ENCODE measurements around the gene NRBF2.

NRBF2 gene

DNA sequence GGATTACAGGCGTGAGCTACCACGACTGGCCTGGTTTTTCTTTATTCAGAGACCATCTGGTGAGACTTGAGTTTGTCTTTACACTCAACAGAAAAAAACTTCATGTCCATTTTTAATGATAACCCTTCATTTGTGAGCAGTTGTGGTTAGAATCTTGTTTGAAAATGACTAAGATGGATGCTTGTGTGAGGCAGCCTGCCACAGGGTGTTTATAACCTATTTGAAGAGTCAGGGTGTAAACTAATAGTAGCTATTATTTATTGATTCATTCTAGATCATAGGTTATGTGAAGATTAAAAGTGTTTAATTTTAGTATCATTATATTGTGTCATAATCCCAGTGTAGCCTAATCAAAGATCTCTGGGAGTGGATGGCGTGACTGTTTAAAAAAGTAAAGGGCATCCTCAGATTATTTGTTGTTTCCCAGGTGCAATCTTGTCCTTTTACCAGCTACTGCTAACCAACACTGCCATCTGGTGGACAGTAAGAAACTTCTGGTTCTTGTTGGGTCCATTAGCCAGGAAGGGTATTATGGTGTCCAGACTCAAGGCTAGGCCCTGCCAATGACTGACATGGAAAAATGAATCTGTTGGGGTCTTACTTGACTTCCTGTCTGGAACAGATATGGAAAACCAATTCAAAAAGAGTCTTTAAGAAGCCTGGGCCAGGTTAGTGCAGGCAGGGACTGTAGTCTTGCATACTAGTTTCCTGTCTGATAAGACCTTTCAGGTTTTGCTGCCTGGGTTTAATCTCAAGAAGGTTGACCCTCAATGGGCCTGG, 24.9 kb downstream of the NRBF2 start:
- in situ Hi-C loops (cut with MboI; ENCODE audit: low sequenced_read_pairs): no loop called here

DNA sequence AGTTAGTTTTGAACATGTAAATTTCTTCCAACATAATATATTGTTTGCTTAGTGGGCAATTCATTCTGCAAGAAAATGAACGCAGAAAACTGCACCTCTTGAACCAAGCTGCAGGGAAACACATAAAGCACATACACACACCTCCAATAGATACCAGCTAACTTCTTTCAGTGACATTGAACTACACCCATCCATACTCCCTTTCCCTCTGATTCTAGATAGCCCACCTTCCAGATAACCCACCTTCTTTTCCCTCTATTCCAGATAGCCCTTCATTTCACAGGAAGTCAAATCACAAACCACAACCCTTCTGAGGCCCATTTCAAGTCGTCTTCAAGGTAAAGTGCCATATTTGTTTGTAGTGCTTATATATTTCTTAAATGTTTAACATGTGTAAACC, 28.5 kb downstream of the NRBF2 start:
- in situ Hi-C loops (cut with MboI; ENCODE audit: low sequenced_read_pairs): loop anchor here (10.0 kb wide), 1 partner anchor 563 kb away; no protein-coding TSS in a partner anchor

DNA sequence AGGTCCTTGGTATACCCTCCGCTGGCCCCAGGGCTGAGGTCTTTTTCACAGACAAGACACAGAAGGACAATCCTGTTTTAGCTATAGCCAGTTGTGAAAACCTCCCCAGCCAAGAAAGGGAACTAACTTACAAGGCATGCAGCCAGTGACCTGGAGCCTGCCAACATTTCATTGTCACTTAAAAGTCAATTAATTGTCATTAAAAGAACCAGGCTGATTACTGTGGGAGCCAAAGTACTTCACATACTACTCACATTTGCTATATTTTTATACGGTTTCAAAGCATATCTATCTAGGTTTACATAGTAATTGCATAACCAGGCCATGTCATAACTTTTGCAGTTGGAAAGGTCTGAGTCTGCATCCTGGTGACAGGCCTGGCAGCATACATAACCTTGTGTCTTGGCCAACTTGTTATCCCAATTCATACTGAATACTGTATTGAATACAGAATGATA, 31.1 kb downstream of the NRBF2 start:
- in situ Hi-C loops (cut with MboI; ENCODE audit: low sequenced_read_pairs): loop anchor here (10.0 kb wide), 1 partner anchor 561 kb away; no protein-coding TSS in a partner anchor

DNA sequence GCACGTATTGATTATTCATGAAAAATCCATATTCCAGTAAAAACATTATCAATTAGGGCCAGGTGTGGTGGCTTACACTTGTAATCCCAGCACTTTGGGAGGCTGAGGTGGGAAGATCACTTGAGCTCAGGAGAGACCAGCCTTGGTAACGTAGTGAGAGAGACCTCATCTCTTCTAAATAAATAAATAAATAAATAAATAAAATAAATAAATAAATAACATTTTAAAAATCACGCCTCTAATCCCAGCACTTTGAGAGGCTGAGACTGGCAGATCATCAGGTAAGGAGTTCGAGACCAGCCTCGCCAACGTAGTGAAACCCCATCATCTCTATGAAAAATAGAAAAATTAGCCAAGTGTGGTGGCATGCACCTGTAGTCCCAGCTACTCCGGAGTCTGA, 32.1 kb downstream of the NRBF2 start:
- in situ Hi-C loops (cut with MboI; ENCODE audit: low sequenced_read_pairs): loop anchor here (10.0 kb wide), 1 partner anchor 560 kb away; no protein-coding TSS in a partner anchor

DNA sequence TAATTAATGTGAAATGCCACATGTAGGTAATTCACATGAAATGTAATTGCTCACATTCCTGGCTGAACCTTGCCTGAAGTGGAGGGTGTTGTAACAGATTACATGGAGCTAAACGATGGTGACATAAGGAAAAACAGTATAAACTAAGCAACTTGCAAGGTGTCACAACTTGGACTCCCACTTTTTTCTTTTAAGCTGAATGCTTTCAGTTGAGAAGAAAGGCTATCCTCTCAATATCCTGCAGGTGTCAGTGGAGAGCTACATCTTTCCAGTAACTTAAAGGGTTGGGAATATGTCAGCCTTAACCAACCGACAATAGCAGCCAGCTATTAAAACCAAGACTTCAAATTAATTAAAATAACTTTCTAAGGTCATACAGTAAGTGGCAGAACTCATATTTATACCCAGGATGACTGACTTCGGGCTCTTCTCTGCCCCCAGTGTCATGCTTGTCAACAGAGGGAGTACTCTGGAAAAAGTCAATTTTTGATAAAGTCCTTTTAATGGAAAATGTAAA, 33.7 kb downstream of the NRBF2 start:
- in situ Hi-C loops (cut with MboI; ENCODE audit: low sequenced_read_pairs): loop anchor here (10.0 kb wide), 1 partner anchor 558 kb away; no protein-coding TSS in a partner anchor

DNA sequence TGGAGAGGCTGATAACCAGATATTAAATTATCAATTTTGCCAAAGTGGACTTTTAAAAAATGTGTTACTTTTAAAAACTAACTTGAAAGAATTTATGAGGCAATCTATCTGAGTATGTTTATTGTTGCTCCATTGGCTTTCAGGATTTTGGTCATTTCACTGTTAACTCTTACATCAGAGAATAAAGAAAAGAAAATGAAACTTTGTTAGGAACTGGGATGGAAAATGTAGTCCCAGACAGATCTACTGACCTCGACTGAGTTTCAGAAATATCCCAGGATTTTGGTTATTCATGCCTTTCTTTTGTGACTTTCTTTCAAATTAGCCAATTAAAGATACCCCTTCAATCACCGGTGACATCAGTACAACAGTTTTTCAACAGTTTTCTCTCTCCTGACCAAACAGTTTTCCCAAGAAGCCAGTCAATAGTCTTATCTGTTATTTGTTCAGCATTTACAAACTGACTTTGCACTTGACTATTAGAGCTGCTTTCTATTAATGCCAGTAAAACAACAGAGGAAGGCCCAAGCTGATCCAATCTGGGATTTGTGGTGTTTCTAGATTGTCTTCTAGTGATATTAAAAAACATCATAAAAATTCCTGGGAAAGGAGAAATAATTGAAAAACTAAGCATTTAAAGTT, 35.8 kb downstream of the NRBF2 start:
- in situ Hi-C loops (cut with MboI; ENCODE audit: low sequenced_read_pairs): loop anchor here (10.0 kb wide), 1 partner anchor 556 kb away; no protein-coding TSS in a partner anchor

DNA sequence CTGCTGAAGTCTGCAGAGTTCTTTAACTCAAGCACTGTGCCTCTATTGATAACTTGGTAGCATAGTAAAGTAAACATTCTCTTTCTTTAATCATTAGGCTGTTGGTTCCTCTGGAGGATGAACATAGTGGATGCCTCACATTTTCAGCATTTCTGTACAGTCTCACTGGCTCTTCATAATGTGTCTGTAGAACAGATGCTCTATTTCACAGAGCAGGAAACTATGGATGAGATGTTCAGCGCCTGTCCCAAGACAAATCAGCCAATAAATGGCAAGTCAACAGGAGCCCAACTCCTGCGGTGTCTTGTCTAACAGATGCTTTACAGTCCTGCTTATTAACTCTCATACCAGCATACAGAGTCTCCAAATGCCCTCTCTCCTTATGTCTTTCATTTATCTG, 36.5 kb downstream of the NRBF2 start:
- in situ Hi-C loops (cut with MboI; ENCODE audit: low sequenced_read_pairs): loop anchor here (10.0 kb wide), 1 partner anchor 555 kb away; no protein-coding TSS in a partner anchor

DNA sequence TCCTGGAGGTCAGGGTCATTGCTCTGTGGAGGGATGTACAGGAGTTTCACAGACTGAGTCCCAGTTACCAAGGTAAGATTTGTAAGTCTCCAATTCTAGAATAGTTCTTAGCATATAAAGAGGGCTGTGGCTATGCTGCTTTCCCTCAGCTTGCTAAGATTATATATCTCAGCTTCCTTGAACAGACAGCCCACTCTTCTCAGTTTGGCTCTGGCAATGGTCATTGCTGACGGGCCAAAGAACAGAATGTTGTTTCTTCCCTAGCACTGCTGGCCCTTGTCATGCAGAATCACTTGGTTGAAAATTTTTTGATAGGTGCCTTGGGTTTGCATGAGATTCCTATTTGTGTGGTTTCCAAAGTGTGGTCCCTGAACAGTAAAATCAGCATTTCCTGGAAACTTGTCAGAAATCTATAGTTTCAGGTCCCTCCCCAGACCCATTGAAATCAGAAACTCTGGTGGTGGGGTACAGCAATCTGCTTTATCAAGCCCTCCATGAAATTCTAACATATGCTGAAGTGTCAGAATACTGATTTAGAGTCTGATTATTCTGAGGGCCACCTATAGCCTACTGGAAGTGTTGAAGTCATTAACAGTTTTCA, 38.2 kb downstream of the NRBF2 start:
- in situ Hi-C loops (cut with MboI; ENCODE audit: low sequenced_read_pairs): no loop called here

DNA sequence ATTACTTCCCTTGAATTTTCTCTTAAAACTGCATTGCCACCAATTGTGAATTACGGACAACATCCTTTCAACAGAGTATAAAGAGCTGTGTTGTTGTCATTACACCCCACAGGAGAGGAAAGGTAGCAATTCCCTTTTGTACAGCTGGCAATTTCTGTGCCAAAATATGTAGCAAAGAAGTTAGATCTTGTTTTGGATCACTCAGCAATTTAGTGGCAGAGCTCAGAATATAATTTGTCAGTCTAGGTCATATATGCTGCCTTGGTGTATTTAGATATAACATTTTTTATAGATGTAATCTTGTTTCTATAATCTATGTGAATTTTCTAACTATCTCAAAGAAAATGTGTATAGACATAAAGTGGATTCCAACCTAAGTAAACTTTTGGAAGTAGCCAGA, 38.8 kb downstream of the NRBF2 start:
- in situ Hi-C loops (cut with MboI; ENCODE audit: low sequenced_read_pairs): no loop called here

DNA sequence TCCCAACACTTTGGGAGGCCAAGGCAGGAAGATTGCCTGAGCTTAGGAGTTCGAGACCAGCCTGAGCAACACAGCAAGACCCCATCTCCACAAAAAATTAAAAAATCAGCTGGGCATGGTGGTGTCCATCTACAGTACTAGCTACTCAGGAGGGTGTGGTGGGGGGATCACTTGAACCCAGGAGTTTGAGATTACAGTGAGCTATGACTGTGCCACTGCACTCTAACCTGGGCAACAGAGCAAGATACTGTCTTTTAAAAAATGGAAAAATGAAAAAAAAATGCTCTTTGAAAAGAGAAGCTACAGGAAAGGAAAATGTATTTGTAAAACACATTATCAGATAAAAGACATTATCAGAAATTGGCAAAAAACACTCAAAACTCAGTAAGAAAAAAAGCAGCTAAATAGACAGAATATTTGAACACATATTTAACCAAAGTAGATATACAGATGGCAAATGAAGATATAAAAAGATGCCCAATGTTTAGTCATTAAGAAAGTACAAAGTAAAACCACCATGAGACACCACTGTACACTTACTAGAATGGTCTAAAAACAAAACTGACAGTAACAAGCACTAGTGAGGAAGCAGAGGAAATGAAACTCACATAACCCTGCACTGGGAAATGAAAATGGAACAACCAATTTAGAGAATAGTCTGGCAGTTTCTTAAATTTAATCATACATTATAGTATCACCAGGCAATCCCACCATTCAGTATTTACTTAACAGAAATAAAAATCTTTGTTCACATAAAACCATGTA, 40.5 kb downstream of the NRBF2 start:
- in situ Hi-C loops (cut with MboI; ENCODE audit: low sequenced_read_pairs): no loop called here

DNA sequence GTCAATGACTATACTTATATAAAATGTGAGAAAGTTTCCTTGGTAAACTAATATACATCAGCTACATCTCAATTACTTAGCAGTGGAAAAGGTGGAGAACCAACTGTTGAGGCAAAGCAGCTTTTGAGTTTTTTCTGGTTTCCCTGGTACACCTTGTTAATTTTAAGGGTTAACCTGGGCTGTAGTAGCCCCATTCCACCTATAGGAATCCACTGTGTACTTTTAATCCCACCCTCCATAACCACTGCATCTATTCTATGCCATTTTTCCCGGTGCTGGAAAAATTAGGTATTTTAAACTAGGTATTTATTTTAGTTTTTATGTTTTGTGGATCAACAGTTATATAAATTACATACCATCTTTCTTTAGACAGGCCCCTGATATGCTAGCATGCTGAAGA, 42.4 kb downstream of the NRBF2 start:
- in situ Hi-C loops (cut with MboI; ENCODE audit: low sequenced_read_pairs): no loop called here

DNA sequence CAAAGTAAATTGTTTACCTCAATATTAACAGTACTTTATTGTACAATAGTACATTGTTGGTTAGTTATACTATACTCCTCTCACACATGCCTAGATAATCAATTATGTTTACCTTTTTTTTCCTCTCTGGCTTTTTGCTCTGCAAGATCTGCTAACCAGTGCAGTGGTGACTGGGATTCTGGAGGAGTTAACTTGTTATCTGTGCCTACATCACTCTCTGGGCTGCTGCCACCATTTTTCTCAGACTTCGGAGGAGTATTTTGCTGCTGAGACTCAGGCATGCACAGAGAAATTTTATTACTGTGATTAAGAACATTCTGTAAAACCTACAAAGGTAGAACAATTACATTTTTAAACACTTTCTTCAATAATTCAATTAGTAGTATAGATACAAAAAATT, 59.7 kb downstream of the NRBF2 start:
- in situ Hi-C loops (cut with MboI; ENCODE audit: low sequenced_read_pairs): no loop called here

DNA sequence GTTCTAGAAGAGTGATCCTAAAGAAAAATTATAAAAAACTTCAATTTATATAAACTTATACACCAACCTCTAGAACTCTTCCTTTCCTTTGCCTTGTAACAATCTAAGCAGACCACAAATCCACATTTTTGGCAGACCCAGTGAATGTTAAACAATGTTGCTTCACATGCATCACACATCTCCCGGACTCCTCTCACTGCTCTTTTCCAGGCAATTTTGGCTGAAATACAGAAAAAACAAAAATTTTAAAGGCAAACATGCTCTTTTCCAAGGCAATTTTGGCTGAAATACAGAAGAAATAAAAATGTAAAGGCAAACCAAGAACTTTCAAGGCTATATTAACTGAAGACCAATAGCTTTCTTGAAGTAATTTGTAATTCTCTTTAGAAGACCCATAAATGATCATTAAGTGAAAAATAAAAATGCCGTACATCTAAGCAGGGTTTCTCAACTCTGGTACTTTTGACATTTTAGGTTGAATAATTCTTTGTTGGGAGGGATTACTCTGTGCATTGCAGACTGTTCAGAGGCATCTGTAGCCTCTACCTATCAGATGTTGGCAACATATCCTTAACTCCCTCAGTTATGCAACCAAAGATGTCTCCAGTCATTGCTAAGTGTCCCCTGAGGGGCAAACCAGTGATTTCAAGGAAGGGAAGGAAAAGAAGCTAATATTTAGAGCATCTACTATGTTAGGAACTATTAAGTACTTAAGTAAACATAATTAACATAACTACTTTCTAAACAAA, 64.4 kb downstream of the NRBF2 start:
- in situ Hi-C loops (cut with MboI; ENCODE audit: low sequenced_read_pairs): no loop called here

DNA sequence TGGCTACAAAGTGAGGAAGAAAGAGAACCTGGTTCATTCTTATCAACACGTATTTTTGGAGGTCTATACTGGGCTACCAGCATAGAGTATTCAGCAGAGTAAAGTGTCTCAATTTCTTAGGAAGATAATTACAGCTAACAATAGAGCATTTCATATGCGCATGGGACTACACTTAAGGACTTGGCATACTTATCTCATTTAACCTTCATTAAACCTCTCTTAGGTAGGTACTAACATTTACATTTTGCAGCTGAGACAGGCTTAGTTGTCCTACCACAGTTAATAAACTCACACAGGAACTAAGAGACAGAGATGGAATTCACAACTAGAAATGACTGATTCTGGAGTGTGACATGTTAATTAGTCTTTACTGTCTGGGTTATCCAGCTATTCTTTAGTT, 66.6 kb downstream of the NRBF2 start:
- in situ Hi-C loops (cut with MboI; ENCODE audit: low sequenced_read_pairs): no loop called here

DNA sequence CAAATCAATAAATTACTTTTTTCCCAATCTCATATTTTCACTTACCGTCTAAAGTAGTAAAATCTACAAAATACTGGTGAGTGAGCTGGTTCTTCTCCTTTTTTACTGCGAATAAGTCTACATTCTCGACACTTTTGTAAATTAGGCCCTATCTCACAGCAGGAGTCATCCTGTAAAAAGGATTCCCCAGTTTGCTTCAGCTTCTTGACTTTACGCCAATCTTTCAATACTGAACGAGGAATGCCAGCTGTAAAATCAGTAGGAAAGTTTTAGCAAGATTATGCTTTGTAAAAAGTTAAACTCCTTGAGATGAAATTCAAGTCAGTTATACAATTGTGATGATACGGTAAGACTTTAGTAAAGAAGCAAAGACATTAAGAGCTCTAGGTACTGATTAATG, 67.3 kb downstream of the NRBF2 start:
- in situ Hi-C loops (cut with MboI; ENCODE audit: low sequenced_read_pairs): no loop called here

DNA sequence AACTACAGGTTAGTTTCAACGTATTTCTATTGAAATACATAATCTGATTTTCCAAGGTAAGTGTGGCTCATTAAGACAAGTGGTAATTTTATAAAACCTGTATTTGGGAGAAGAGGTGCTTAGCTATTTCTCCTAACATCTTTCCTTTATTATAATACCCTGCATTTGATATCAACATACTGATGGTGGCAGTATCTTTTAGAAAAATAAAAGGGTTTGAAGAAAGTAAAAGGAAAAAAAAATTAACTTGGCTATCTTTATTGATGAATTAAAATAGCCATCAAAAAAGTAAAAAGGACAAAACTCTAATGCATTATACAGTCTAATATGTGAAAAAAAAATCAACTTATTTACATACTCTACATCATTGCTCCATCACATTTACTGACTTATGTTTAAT, 68.0 kb downstream of the NRBF2 start:
- in situ Hi-C loops (cut with MboI; ENCODE audit: low sequenced_read_pairs): no loop called here
